Measurements from ENCODE around the gene GRK4. TPM values are rescaled to one million over a fixed set of nuclear protein-coding genes. Genes with fewer than 3 reads are reported as not detected.

GRK4 gene
- total and polyA plus RNA-seq, 10 of the 15 experiments (the other 5 are each of a cell fraction or from before 2014, with no cell fraction given), result 1.1 to 4.0 (median 2.5) TPM

GRCh38 chr4:2939383-2940243 is 23.8 kb upstream of the GRK4 start (continued):
- no peak for TF ChIP-seq PKNOX1 (IDR thresholded peaks at IDR 0.05)

GRCh38 chr4:2940267-2941137 is 22.9 kb upstream of the GRK4 start:
- RAD21 ChIA-PET (ENCODE audit: unreplicated experiment), result interaction anchor here (1.2 kb wide), 1 partner anchor 14 kb away, joined by 3 read pairs; no protein-coding TSS in a partner anchor
- WGBS (ENCODE audit: insufficient coverage, insufficient replicate concordance, low lambda C conversion rate, missing lambda C conversion rate), result over 99% methylated on average over 29 of the region's 29 CpGs
- no peak overlapping the region for H3K9ac ChIP-seq (ENCODE audit: control insufficient read depth, insufficient read depth, low read length)
- no peaks in the 10 kb centered on the region; the same call in 2 of the 3 replicates for H3K9me3 ChIP-seq (replicated peaks; ENCODE audit: control insufficient read depth, insufficient read depth, low read length)
- POLR2A ChIA-PET, result no interaction called here
- BruUV-seq (replicated peaks), result no TSS peak
- CTCF ChIA-PET, result no interaction called here
- intact Hi-C loops (cut with micrococcal nuclease; ENCODE audit: unreplicated experiment) (no loop called here), in situ Hi-C loops (cut with MboI) (loop anchor here (25.0 kb wide), 1 partner anchor 178 kb away; the partner anchor contains the start of gene TNIP2)
- H3K4me3 ChIP-seq, result no peak overlapping the region
- no peaks in the 10 kb centered on the region for H3K27me3 ChIP-seq (replicated peaks in 1 of 2; ENCODE audit: control insufficient read depth in 2 of 2, insufficient read depth in 2 of 2, low read length in 1 of 2)
- H3K79me2 ChIP-seq (ENCODE audit: control insufficient read depth, insufficient read depth, low read length), result peaks cover 11% of the 10 kb centered on the region
- no peaks in the 10 kb centered on the region for H4K20me1 ChIP-seq (ENCODE audit: control insufficient read depth, insufficient read depth)
- H3K27ac ChIP-seq (ENCODE audit: control insufficient read depth, insufficient read depth), result no peak overlapping the region
- SMC1A ChIA-PET (ENCODE audit: uncharacterized antibody, unreplicated experiment), result no interaction called here
- peaks cover 25% of the 10 kb centered on the region for H3K4me1 ChIP-seq (ENCODE audit: control insufficient read depth, insufficient read depth, low read length)
- DNase-seq (ENCODE audit: low read depth, low spot score), result no peak
- FAIRE-seq, result no peak
- no peak overlapping the region for H3K4me2 ChIP-seq (ENCODE audit: control insufficient read depth, insufficient read depth)
- no peak overlapping the region for H2AFZ ChIP-seq (ENCODE audit: control insufficient read depth, low read depth, low read length)
- no peak for ATAC-seq
- H3K36me3 ChIP-seq (ENCODE audit: control insufficient read depth in 2 of 2, insufficient read depth in 2 of 2, low read length in 1 of 2), result peaks cover 41 to 51% of the 10 kb centered on the region in 2 experiments
- TF ChIP-seq SUPT20H (IDR thresholded peaks at IDR 0.05; ENCODE audit: borderline replicate concordance, control insufficient read depth, low read depth, low read length) (no peak), SMARCA5 (IDR thresholded peaks at IDR 0.05) (no peak), HDAC6 (IDR thresholded peaks at IDR 0.05; ENCODE audit: unreplicated experiment) (no peak), GABPA (IDR thresholded peaks at IDR 0.05; ENCODE audit: low read depth) (no peak), CBFB (IDR thresholded peaks at IDR 0.05; ENCODE audit: low read depth) (no peak), CBX5 (IDR thresholded peaks at IDR 0.05; ENCODE audit: low read depth) (no peak), ZNF592 (IDR thresholded peaks at IDR 0.05) (no peak), NFIC (IDR thresholded peaks at IDR 0.05; ENCODE audit: low read depth, low read length) (no peak), JUND (IDR thresholded peaks at IDR 0.05; ENCODE audit: low read depth, low read length) (no peak), CBX3 (IDR thresholded peaks at IDR 0.05; ENCODE audit: borderline replicate concordance, low read depth) (no peak), ETV6 (conservative IDR thresholded peaks at IDR 0.05 in 1 of 2, IDR thresholded peaks at IDR 0.05 in 1 of 2; ENCODE audit: borderline replicate concordance in 1 of 2, low read depth in 1 of 2) (no peak), YBX1 (IDR thresholded peaks at IDR 0.05) (no peak), SUZ12 (IDR thresholded peaks at IDR 0.05; ENCODE audit: unreplicated experiment) (no peak)
